Tibial nerve (tissue), 4 donors: Measurements from ENCODE around the gene PUM1. TPM values are rescaled to one million over a fixed set of nuclear protein-coding genes. Genes with fewer than 3 reads are reported as not detected.
"Not testable (repeated sequence)": the region's sequence is repeated elsewhere in the genome, so short reads cannot be mapped to it uniquely, and the experiment has no call there.

Source experiments
- DNase-seq, 2 donors: peaks; one replicate each; pipeline ENCODE4 v3.0.0-alpha.2; 2019; ENCODE audit warnings: low spot score in 2 of 2
- H3K27ac ChIP-seq, 4 donors: fragments of 200-600 bp; sonication (generic) in 3 of 4; one replicate each; pipeline ENCODE4 v1.5.1; 2017 to 2019; ENCODE audit warnings: mild to moderate bottlenecking in 1 of 4
- H3K27me3 ChIP-seq, 2 donors: fragments of 200-600 bp; sonication (generic) in 1 of 2; one replicate each; pipeline versions ENCODE4 v1.5.1 to v1.6.0; 2017 to 2019
- H3K36me3 ChIP-seq, 3 donors: fragments of 200-600 bp; sonication (generic); one replicate each; pipeline ENCODE4 v1.5.1; 2018 to 2019
- H3K4me1 ChIP-seq, 4 donors: fragments of 200-600 bp; sonication (generic) in 3 of 4; one replicate each; pipeline ENCODE4 v1.5.1; 2017 to 2019
- H3K4me3 ChIP-seq, 4 donors: fragments of 200-600 bp; sonication (generic) in 3 of 4; one replicate each; pipeline ENCODE4 v1.5.1; 2017 to 2019; ENCODE audit warnings: mild to moderate bottlenecking in 1 of 4, moderate library complexity in 1 of 4
- H3K9me3 ChIP-seq, 4 donors: fragments of 200-600 bp; sonication (generic) in 3 of 4; one replicate each; pipeline ENCODE4 v1.5.1; 2017 to 2019
- EP300 ChIP-seq, 2 donors: sonication (generic); formaldehyde crosslinking; IDR thresholded peaks; one replicate each; pipeline ENCODE4 v1.6.1; 2017; ENCODE audit warnings: antibody characterized with exemption in 2 of 2, mild to moderate bottlenecking in 1 of 2
- POLR2A ChIP-seq, 2 donors: fragments of 450-650 bp; IDR thresholded peaks; one replicate each; pipeline ENCODE4 v1.6.1; 2017; ENCODE audit warnings: antibody characterized with exemption in 2 of 2, mild to moderate bottlenecking in 2 of 2, moderate library complexity in 2 of 2
- WGBS, 2 donors: methylation state at CpG; one replicate each; pipeline ENCODE4 v1.1.5; 2018; 5-methylcytosine and 5-hydroxymethylcytosine counted together
- total RNA-seq, 4 donors: library from RNA; depleted of rRNA; stranded (reverse); fragments of >200 nt; gene quantifications; one replicate each; pipeline ENCODE4 v1.1.0, GENCODE V29; 2016
- TF ChIP-seq, protein P1 (sequence below), 5 experiments: fragments of 200-600 bp in 3 of 5; fragments of 450-650 bp in 2 of 5; sonication (generic) in 3 of 5; IDR thresholded peaks; one replicate each; pipeline ENCODE4 v1.5.1; 2016 to 2019; ENCODE audit warnings: antibody characterized with exemption in 5 of 5, mild to moderate bottlenecking in 3 of 5, moderate library complexity in 2 of 5

Gene PUM1
- total RNA-seq, 4 donors from 2014 or later = 64.8 to 93.4 (median 76.0) TPM

DNA sequence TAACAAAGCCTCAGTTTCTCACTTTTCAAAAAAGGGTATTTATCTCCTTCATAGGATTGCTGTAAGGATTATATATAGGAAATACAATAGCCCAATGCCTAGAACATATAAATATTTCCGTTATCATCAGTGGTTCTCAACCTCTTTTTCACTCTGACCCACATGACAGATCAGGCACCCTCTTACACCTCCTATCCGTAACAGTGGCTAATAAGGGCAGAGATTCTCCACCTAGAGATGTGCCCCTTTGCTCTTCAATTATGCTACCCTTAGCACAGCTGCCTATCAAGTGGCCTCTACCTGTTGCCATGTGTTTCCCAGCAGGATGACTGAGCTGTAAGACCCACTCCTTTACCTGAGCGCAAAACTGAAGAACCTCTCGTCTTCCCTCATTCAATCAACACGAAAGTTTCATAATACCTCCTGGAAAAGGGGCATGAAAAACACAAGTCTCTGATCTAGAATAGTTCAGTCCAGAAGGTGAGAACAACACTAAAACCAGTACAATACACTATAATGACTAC, 10.5 kb downstream of the PUM1 start:
- no peaks in the 10 kb centered on the region for H3K9me3 ChIP-seq
- peaks cover 0 to 88% (median 13%) of the 10 kb centered on the region in 4 donors for H3K4me1 ChIP-seq
- no peak overlapping the region for H3K4me3 ChIP-seq
- DNase-seq = no peak
- no peak for TF ChIP-seq EP300 (IDR thresholded peaks at IDR 0.05)
- TF ChIP-seq, protein P1, sequence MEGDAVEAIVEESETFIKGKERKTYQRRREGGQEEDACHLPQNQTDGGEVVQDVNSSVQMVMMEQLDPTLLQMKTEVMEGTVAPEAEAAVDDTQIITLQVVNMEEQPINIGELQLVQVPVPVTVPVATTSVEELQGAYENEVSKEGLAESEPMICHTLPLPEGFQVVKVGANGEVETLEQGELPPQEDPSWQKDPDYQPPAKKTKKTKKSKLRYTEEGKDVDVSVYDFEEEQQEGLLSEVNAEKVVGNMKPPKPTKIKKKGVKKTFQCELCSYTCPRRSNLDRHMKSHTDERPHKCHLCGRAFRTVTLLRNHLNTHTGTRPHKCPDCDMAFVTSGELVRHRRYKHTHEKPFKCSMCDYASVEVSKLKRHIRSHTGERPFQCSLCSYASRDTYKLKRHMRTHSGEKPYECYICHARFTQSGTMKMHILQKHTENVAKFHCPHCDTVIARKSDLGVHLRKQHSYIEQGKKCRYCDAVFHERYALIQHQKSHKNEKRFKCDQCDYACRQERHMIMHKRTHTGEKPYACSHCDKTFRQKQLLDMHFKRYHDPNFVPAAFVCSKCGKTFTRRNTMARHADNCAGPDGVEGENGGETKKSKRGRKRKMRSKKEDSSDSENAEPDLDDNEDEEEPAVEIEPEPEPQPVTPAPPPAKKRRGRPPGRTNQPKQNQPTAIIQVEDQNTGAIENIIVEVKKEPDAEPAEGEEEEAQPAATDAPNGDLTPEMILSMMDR (IDR thresholded peaks at IDR 0.05) = no peak
- TF ChIP-seq POLR2A (IDR thresholded peaks at IDR 0.05) = no peak
- peaks cover 0 to 33% (median 0%) of the 10 kb centered on the region in 3 donors for H3K36me3 ChIP-seq
- no peaks in the 10 kb centered on the region for H3K27me3 ChIP-seq
- 77 to 83% methylated on average over 5 of the region's 5 CpGs for WGBS, 2 donors
- no peak overlapping the region for H3K27ac ChIP-seq

DNA sequence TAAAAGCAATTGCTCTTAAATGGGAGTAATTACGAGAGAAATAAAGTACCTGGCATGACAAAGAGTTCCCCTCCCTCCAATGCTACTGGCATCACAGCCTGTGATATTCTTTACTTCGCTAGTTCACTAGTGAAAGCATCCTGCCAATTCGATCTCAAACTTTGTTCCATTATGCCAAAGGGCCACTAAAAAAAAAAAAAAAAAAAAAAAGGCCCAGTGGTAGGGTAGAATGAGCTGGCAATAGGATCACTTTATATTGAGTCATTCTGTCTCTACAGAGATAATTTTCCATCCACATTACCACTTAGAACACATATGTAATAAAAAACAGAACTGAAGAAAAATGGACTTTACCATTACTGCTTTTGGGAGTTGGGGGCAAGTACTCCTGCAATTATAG, 11.2 kb downstream of the PUM1 start:
- Histone ChIP-seq H3K36me3 (peaks cover 0 to 32% (median 0%) of the 10 kb centered on the region in 3 donors), H3K9me3 (no peaks in the 10 kb centered on the region), H3K27ac (no peak overlapping the region), H3K4me3 (no peak overlapping the region), H3K4me1 (peaks cover 0 to 86% (median 13%) of the 10 kb centered on the region in 4 donors), H3K27me3 (no peaks in the 10 kb centered on the region)
- no peak for TF ChIP-seq EP300 (IDR thresholded peaks at IDR 0.05)
- TF ChIP-seq, protein P1 (IDR thresholded peaks at IDR 0.05) = no peak
- TF ChIP-seq POLR2A (IDR thresholded peaks at IDR 0.05) = no peak
- 57 to 62% methylated on average over 3 of the region's 3 CpGs for WGBS, 2 donors
- DNase-seq = no peak

DNA sequence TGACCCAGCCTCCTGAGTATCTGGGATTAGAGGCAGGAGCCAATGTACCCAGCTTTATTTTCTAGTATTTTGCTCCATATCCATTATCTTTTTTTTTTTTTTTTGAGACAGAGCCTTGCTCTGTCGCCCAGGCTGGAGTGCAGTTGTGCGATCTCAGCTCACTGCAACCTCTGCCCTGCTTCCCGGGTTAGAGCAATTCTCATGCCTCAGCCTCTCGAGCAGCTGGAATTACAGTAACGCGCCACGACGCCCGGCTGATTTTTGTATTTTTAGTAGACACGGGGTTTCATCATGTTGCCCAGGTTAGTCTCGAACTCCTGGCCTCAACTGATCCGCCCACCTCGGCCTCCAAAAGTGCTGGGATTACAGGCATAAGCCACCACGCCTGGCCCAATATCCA, 12.9 kb downstream of the PUM1 start:
- Histone ChIP-seq H3K36me3 (peaks cover 0 to 15% (median 0%) of the 10 kb centered on the region in 3 donors), H3K4me1 (peaks cover 0 to 86% (median 12%) of the 10 kb centered on the region in 4 donors)
- WGBS, 2 donors = 61 to 81% methylated on average over 14 of the region's 14 CpGs
- DNase-seq, H3K9me3 ChIP-seq, H3K27ac ChIP-seq, H3K27me3 ChIP-seq, H3K4me3 ChIP-seq: not testable (repeated sequence)

DNA sequence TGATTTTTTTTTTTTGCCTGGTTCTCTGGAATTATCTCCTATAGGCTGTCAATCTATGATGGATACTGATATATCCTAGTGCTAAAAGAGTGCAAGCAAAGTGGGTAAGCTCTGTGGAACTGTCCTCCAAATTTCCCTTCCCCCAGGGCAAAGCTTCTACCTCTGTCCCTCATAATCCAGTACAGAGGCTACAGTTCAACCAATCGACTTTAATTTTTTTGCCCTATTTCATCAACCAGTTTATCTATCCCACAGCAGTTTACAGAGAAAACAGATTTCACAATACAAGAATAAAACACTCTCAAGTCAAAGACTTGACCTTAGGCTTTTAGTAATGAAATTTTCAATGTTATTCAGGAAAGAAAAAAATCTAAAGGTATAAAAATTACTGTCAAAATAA, 13.9 kb downstream of the PUM1 start:
- DNase-seq = no peak
- TF ChIP-seq, protein P1 (IDR thresholded peaks at IDR 0.05) = no peak
- no peak for TF ChIP-seq POLR2A (IDR thresholded peaks at IDR 0.05)
- Histone ChIP-seq H3K9me3 (no peaks in the 10 kb centered on the region), H3K27ac (no peak overlapping the region), H3K4me3 (no peak overlapping the region), H3K27me3 (no peaks in the 10 kb centered on the region), H3K36me3 (peaks cover 0 to 12% (median 0%) of the 10 kb centered on the region in 3 donors), H3K4me1 (peaks cover 0 to 91% (median 9%) of the 10 kb centered on the region in 4 donors)
- WGBS, 2 donors = 62 to 63% methylated on average over 1 of the region's 1 CpG

DNA sequence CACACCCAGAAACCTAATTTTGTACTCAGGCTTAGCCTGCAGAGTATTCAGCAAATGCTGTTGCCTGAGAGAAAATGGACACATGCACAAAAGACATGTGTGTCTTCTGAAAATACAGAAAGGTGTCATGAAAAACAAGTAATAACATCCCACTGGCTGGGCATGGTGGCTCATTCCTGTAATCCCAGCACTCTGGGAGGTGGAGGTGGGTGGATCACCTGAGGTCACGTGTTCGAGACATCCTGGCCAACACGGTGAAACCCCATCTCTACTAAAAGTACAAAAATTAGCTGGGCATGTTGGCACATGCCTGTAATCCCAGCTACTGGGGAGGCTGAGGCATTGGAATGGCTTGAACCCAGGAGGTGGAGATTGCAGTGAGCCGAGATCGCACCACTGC, 18.0 kb downstream of the PUM1 start:
- 80 to 83% methylated on average over 5 of the region's 5 CpGs for WGBS, 2 donors
- not testable (repeated sequence) for H3K27ac ChIP-seq, DNase-seq, H3K9me3 ChIP-seq, H3K27me3 ChIP-seq, H3K36me3 ChIP-seq, H3K4me3 ChIP-seq
- peaks cover 0 to 67% (median 2%) of the 10 kb centered on the region in 4 donors for H3K4me1 ChIP-seq

DNA sequence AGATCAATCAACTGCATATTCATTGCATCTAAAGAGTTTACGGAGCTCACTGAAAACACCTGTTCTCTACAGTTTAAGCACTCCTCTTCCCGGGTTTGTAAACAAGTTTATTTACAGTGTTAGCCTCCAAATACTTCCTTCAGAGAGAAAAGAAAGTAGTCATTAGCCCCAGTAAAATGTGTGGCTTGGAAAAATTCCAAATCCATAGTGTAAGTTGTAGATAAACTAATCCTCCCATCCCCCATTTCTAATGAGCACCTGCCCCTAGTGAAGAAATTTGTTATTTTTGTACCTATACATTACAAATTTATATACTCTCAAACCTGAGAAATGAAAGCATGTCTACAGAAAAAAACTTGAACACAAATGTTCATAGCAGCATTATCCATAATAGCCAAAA, 21.9 kb downstream of the PUM1 start:
- peaks cover 0 to 62% (median 8%) of the 10 kb centered on the region in 4 donors for H3K4me1 ChIP-seq
- DNase-seq = no peak
- no peaks in the 10 kb centered on the region for H3K9me3 ChIP-seq
- H3K4me3 ChIP-seq = no peak overlapping the region
- H3K27ac ChIP-seq = no peak overlapping the region
- WGBS, 2 donors = 84 to 92% methylated on average over 2 of the region's 2 CpGs
- H3K36me3 ChIP-seq = peaks cover 0 to 9% (median 0%) of the 10 kb centered on the region in 3 donors
- H3K27me3 ChIP-seq = no peaks in the 10 kb centered on the region
- no peak for TF ChIP-seq POLR2A (IDR thresholded peaks at IDR 0.05)
- TF ChIP-seq, protein P1 (IDR thresholded peaks at IDR 0.05) = no peak
- TF ChIP-seq EP300 (IDR thresholded peaks at IDR 0.05) = no peak
